HG03196 (cell line): ENCODE data around the gene PTCRA.
"Not testable (repeated sequence)": the region's sequence is repeated elsewhere in the genome, so short reads cannot be mapped to it uniquely, and the experiment has no call there.

Experiments
- ATAC-seq: cut with Tn5 transposase; IDR thresholded peaks from one replicate; pipeline ENCODE4 v1.9.1; 2021; ENCODE audit not compliant: unreplicated experiment

PTCRA gene

DNA sequence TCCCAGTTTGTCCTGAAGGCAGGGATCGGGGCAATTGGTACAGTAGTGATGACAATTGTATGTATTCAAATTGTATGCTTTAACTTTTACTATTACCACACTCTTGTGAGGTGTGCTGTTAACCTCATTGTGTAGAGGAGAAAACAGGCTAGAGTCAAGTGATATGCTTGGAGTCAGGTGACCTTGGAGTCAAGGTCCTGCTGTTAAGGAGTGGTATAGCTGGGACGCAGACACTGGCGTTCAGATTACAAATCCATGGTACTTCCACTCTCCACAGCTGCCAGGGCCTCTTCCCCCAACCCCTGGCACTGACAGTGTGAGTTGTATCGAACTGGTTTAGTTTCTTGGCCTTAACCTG is 23.9 kb downstream of the PTCRA start:
- no peak for ATAC-seq

DNA sequence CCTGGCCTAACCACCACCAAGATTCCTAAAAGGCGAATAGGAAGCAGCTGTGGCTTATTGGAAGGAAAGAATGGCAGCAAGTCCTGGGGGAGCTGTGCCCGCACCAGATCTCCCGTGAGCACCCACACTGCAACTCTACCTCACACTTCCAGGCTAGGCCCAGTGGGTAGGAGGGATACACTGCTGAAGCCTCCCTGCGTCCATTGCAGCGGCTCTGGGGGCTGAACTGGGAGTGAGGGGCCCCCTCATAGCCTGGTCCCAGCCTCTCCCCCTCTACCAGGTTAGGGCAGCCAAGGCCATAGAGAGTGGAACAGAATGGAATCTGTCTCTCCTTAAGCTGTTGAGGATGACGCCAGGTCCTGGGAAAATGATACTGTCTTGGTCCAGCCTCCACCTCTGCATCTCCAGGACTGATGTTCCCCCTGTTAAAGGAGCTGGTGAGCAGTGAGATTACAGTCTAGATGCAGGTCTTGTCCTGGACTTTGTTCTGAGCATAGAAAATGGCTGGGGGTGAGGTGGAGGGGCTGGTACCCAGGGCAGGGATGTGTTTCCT is 24.7 kb downstream of the PTCRA start:
- ATAC-seq: no peak

DNA sequence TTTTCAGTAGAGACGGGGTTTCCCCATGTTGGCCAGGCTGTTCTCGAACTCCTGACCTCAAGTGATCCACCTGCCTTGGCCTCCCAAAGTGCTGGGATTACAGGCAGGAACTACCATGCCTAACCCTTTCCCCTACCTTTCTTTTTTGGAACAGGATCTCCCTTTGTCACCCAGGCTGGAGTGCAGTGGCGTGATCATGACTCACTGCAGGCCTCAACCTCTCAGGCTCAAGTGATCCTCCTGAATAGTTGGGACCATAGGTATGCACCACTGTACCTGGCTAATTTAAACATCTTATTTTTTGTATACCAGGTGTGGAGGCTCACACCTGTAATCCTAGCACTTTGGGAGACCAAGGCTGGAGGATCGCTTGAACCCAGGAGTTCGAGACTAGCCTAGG is 25.5 kb downstream of the PTCRA start:
- ATAC-seq: not testable (repeated sequence)

DNA sequence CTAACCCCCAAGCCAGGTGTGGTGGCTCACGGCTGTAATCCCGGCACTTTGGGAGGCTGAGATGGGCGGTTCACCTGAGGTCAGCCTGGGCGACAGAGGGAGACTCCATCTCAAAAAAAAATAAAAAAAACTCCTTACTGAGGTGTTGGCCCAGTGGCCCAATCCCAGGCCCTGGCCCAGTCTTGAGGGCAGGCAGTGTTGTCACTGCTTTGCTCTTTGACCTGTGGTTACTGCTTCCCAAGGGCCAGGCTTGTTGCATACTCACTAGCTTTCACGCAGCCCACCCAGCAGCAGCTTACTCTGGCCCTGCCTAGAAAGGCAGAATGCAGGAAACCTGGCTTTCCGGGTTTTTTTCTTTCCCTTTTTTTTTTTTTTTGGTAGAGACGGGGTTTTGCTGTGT is 26.6 kb downstream of the PTCRA start:
- no peak for ATAC-seq

DNA sequence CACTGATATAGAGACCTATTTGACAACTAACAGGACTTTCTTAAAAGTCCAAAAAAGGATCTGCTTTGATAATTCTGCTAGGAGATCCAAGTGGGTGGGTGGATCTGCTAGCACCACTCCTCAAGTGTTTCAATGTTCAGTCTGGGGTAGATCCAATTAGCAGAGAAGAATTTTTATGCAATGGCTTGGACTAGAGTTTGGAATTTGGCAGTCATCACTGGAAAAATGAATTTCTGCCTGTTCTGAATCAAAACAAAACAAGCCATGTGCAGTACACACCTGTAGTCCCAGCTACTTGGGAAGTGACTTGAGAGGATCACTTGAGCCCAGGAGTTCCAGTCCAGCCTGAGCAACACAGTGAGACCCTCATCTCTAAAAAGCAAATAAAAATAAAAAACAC is 32.1 kb downstream of the PTCRA start:
- ATAC-seq: no peak

DNA sequence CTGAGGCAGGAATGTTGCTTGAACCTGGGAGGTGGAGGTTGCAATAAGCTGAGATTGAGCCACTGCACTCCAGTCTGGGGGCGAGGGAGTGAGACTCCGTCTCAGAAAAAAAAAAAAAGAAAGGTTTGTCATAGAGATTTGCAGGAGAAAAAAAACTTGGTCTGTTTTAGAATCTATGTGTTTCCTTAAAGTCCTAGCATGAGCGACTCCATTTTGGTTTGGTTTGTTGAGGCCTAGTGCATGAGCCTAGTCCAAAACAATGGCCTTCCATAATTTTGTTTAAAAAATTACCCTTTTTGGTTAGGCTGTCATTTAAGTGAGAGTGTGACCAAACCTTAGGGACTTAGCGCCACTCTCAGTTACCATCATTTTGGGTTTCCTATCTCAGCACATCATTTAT is 36.5 kb downstream of the PTCRA start:
- ATAC-seq: no peak

DNA sequence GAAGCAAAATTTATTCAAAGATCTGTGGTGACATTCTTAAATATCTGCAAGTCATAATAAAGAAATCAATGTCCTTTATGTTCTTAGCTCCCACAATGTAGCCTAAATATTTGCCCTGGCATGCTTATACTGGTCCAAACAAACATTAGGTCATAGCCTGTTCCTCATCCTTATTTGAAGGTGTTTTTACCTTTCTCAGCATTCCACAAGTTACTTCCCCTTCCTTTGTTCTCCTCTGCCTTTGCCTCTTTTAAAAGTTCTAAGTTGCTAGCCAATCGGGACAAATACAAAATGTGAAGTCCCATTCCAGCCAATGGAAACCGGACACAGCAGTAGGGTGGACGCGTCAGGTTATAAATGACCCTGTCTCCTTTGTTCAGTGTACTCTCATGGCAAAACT is 38.6 kb downstream of the PTCRA start:
- not testable (repeated sequence) for ATAC-seq

DNA sequence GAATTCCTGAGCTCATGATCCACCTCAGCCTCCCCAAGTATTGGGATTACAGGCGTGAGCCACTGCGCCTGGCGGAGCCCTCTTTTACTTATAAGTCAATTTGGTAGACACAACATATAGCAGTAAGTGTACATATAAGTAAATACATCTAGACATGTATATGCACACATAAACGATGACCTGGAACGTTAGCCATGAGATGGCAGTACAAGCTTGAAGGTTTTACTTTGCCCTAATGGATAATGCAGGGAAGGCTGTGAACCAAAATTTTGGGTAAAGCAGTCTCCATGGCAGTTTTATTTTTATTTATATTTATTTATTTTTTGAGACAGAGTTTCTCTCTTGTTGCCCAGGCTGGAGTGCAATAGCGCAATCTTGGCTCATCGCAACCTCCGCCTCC is 42.3 kb downstream of the PTCRA start:
- no peak for ATAC-seq

DNA sequence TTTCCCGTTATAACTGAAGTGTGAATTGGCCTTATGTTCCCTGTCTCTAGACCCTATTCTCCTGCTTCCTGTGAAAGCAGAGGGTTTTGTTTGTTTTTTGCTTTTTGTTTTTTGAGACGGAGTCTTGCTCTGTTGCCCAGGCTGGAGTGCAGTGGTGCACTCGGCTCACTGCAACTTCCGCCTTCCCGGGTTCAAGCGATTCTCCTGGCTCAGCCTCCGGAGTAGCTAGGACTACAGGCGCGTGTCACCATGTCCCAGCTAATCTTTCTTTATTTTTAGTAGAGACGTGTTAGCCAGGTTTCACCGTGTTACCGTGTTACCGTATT is 44.0 kb downstream of the PTCRA start:
- no peak for ATAC-seq

DNA sequence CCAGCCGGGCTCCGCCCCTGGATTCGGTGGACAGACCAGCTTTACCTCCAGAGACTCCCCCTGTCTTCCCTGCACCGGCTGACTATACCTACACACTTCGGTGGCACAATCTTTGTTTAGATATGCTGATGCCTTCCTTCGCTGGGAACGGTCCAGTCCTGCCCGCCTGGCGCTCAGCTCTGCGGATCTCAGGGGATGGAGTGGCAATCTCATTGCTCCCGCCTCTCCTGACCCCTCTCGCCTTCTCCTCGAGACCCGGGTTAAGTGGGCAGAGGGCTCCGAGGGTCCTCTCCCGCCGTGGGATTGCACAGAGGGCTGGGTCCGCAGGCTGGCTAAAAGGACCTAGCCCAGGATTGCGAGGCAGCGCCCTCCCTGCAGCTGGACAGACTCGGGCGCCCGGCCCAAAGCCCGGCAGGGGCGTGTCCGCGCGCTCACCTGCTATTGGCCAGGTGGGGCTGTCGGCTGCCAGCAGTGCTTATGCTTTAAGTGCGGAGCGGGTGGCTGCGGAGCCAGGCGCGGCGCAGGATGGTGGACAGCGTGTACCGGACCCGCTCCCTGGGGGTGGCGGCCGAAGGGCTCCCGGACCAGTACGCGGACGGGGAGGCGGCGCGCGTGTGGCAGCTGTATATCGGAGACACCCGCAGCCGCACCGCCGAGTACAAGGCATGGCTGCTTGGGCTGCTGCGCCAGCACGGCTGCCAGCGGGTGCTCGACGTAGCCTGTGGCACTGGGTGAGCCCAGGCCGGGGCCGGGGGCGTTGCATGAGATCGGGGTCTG is 44.6 kb downstream of the PTCRA start, which contains the start of gene GNMT:
Gene GNMT (plus strand): TSS at position 512 of the 777 bp plus-strand sequence. CDS start 14 bp downstream, at position 526.
- ATAC-seq: no peak

DNA sequence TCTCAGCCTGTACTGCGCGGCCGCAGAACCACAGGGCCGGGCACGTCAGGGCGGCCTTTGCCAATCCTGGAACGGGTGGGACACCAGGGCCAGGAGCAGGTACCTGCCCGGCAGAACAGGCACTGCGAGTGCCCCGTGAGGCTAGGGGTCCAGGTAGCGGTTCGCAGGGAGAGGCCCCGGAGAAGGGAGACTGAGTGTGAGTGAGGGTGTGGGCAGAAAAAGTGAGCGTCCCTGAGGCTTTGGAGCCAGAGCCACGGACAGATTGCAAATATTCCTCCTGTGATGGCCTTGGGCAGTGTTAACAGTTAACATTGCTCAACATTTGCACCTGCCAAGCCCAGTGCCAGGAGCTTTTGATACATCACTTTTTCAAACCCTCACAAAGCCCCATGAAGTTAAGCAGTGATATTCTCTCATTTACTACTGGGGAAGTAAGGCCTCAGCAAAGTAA is 45.2 kb downstream of the PTCRA start:
- ATAC-seq: no peak

DNA sequence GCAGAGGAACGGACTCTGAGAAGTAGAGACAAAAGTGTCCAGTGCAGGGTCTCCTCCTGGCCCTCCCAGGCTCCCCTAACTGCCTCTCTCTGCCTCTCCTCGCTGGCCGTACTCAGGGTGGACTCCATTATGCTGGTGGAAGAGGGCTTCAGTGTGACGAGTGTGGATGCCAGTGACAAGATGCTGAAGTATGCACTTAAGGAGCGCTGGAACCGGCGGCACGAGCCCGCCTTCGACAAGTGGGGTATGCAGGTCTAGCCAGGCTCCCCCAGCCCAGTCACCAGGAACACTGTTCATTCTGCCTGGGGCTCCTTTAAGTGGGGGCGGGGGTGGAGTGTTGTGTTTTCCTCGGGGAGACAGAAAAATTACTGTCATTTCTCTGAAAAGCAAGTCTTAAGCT is 46.2 kb downstream of the PTCRA start:
- ATAC-seq: no peak

DNA sequence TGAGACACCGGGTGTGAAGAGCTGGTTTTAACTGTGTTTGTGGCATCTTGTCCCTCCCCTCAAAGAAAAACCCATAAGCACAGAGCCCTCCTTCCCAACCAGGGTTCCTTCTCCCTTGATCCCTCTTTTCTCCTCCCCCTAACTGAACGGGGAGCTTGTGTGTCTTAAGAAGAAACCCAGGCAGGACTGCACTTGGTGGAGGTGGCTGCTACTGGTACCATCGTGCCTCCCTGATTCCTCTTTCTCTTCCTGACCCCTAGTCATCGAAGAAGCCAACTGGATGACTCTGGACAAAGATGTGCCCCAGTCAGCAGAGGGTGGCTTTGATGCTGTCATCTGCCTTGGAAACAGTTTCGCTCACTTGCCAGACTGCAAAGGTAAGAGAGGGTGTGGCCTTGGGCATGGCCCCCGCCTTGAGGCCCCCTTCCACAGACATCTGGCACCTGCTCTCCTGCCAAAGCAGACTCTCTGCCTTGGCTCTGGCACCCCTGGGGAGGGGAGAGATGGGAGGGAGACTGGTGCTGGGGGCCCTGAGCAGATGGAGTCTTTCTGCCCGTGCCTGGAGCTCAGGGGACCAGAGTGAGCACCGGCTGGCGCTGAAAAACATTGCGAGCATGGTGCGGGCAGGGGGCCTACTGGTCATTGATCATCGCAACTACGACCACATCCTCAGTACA is 46.8 kb downstream of the PTCRA start:
- ATAC-seq: no peak

DNA sequence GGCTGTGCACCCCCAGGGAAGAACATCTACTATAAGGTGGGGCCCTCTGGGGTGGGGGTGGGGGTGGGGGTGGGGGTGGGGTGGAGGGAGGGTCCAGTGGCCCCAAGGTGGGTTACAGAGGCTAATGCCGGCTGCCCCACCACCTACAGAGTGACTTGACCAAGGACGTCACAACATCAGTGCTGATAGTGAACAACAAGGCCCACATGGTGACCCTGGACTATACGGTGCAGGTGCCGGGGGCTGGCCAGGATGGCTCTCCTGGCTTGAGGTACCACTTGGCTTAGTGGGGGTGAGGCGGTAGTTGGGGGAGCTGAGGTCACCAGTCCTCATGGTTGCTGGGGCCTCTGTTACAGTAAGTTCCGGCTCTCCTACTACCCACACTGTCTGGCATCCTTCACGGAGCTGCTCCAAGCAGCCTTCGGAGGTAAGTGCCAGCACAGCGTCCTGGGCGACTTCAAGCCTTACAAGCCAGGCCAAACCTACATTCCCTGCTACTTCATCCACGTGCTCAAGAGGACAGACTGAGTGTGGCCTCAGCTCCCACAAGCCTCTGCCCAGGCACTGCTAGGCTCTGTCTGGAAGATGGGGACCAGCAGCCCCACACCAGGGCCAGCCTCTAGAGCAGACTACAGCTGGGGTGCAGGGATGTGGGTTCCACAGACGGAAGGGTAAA is 47.5 kb downstream of the PTCRA start:
- no peak for ATAC-seq

DNA sequence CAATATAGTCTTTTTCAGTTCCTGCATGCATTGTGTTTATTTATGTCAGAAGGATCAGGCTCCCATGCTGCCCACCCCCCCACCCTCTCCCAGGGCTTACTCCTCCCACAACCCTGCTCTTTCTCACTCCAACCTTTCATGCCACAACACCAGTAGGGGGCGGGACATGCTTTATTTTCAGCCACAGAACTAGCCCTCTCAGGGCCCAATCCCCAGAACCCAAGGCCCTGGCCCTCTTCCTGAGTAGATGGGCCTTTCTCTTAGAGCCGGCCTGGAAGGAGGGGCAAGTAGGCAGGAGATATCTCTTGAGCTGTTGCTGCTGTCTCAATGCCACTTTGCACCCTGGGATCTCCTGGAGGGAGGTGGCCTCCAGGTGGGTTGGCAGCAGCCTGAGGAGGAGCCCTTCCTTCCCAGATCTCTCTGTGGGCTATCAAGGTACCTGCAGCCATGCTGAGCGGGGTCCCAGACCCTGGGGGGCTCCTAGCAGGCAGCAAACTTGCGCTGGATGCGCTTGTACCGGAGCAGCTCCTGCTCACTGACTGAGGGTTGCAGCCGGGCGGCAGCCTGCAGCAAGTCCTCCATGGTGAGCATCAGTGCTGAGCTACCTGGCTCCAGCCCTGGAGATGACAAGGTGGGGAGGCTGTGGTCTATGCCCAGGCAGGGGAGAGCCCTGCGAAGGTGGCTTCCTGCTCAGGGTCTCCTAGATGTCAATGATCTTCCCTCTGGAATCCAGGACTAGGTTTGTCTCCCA is 48.2 kb downstream of the PTCRA start:
- ATAC-seq: no peak

DNA sequence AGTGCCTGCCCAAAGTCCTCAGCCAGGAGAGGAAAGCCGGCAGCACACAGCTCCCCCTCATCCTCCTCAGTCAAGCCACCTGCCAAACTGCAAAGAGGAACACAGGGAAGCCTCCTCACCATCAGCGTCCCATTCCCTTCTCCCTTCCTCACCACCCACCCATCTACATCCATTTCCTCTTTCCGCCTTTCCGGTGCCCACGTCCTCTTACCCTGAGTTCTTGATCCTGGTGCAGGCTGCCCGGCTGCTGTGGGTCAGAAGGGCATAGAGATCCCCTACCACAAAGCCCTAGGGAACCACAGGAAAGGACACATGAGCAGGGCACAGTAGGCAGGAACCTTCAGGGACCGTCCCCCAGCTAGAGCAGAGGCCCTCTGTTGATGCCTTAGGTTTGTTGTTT is 50.7 kb downstream of the PTCRA start:
- no peak for ATAC-seq

DNA sequence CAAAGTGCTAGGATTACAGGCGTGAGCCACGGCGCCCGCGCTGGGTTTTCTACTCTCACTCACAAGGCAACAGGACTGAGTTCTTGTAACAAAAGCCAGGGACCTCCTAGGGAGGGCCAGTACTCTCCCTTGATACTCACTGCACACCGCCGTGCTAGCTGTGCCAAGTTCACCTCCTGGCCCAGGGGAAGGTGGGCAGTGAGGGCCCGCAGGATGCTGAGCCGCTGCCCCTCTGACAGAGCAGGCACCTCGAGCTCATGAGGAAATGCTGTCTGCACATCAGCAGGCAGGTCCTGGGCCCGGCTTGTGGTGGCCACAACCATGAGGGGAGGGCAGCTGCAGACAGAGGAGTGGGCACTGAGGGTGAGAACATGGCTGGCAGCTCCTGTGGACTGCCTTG is 51.4 kb downstream of the PTCRA start:
- ATAC-seq: no peak

DNA sequence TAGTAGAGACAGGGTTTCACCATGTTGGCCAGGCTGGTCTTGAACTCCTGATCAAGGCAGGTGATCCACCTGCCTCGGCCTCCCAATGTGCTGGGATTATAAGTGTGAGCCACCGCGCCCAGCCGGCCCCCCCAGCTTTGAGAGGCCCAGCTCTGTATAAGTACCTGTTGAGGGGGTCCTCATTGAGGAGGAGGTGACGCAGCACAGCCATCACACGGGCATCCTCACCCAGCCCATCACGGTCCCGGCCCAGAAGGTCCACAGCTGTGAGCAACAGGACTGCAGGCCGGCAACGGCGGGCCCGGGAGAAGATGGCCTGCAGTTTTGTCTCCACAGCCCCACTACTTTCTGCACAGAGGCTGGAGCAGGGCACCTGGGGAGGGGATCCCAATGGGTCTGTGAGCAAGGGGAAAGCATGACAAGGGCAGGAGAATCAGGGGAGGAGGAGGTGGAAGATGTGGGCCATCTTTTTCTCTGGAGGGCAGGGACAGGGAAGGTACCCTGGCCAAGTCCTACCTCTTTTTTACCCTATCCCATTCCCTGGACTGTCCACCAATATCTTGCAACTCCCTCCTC is 52.4 kb downstream of the PTCRA start:
- ATAC-seq: no peak

DNA sequence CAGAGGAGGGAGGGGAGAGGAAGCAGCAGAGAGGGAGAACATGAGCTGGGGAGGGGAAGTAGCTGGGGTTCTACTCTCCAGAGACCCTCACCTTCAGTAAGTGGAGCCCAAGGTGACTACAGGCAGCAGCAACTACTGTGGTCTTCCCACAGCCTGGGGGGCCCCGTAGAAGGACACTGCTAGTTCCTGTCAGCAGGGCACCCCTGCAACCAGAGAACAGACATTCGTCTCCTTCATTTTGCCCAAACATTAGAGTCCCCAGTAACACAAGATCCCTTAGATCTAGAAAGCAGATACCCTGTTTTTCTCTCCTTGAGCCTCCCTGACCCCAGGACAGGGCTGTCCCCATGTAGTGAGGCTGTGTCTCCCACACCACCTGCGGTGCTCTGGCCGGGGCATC is 52.9 kb downstream of the PTCRA start:
- ATAC-seq: no peak

DNA sequence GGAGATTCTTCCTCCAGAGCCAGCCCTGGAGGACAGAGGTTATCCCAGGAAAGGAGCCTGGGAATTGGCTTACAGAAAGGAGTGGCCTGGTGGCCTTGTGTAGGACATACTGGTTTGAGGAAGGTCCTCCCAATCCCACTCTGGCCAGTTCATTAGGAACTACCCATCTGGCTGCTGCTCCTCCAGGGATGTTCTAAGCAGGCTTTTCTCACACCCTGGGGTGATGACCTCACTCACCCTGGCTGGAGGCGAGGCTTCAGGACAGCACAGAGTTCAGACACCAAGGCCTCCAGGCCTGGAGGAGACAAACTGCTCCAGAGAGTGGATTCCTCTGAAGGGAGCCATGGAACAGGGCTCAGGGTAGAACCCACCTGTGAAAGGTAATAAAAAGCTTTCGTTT is 53.6 kb downstream of the PTCRA start:
- ATAC-seq: no peak

DNA sequence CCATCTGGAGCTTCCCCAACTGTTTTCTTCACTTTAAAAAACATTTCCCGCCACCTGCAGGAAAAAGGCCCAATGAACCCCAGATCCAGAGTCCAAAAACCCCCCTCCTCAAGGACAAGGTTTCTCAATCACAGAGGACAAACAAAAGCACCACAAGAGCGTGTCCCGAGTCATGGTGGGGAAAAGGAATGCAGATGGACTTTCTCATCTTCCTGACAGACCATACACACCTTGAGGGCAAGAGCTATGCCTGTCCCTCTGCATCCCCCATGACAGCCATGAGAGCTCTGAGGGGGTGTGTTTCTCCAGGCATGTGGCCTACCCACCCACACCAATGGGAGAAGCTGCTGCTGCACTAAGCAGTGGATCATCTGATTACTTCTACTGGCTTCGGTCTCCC is 54.1 kb downstream of the PTCRA start:
- no peak for ATAC-seq
